Measurements from ENCODE around the gene TMEM125. TPM values are rescaled to one million over a fixed set of nuclear protein-coding genes. Genes with fewer than 3 reads are reported as not detected.
A peak's percentile ranks its signal among the peaks of the same experiment; 100 is the strongest.

Gene TMEM125
- total RNA-seq, 1 donor from 2014 or later: 0.73 TPM

GRCh38 chr1:43292216-43292615 lies 22.4 kb downstream of the TMEM125 start:
- H3F3A ChIP-seq (ENCODE audit: low read depth): peaks cover 20% of the 10 kb centered on the region
- H2AFZ ChIP-seq (replicated peaks): no peak overlapping the region
- Mint-ChIP-seq H3K27me3 (ENCODE audit: insufficient read depth, low read depth) (peaks cover 5% of the 10 kb centered on the region), H3K4me3 (no peak overlapping the region), H3K27ac (no peak overlapping the region), H3K9me3 (no peaks in the 10 kb centered on the region), H3K36me3 (no peaks in the 10 kb centered on the region), H3K4me1 (peaks cover 17% of the 10 kb centered on the region)
- H3K4me1 ChIP-seq: peaks cover 35% of the 10 kb centered on the region
- H3K27ac ChIP-seq: no peak overlapping the region
- no peak overlapping the region for H3K4me3 ChIP-seq
- no peaks in the 10 kb centered on the region for H3K36me3 ChIP-seq
- no peak for TF ChIP-seq EZH2phosphoT487 (IDR thresholded peaks at IDR 0.05)
- no peak for TF ChIP-seq EZH2 (IDR thresholded peaks at IDR 0.05)
- TF ChIP-seq CTCF (IDR thresholded peaks at IDR 0.05): no peak
- H3K27me3 ChIP-seq: no peaks in the 10 kb centered on the region
- no peak for DNase-seq (ENCODE audit: low spot score)
- H3K9me3 ChIP-seq (ENCODE audit: low read depth): no peaks in the 10 kb centered on the region
- H3K9ac ChIP-seq: no peak overlapping the region
- no peaks in the 10 kb centered on the region for H4K20me1 ChIP-seq (ENCODE audit: low read depth)
- no peaks in the 10 kb centered on the region for H3K79me2 ChIP-seq (ENCODE audit: low read depth)
- no peak overlapping the region for H3K4me2 ChIP-seq

- no peak overlapping the region for H3K4me3 ChIP-seq
- H3K27ac ChIP-seq: no peak overlapping the region
- H3K27me3 ChIP-seq: no peaks in the 10 kb centered on the region
- Mint-ChIP-seq H3K27me3 (ENCODE audit: insufficient read depth, low read depth) (peaks cover 5% of the 10 kb centered on the region), H3K9me3 (no peaks in the 10 kb centered on the region), H3K4me1 (peaks cover 17% of the 10 kb centered on the region), H3K27ac (no peak overlapping the region), H3K4me3 (no peak overlapping the region), H3K36me3 (no peaks in the 10 kb centered on the region)
- no peak overlapping the region for H3K4me2 ChIP-seq
- no peaks in the 10 kb centered on the region for H3K79me2 ChIP-seq (ENCODE audit: low read depth)
- H2AFZ ChIP-seq (replicated peaks): no peak overlapping the region
- peaks cover 20% of the 10 kb centered on the region for H3F3A ChIP-seq (ENCODE audit: low read depth)
- H3K9ac ChIP-seq: no peak overlapping the region
- H4K20me1 ChIP-seq (ENCODE audit: low read depth): no peaks in the 10 kb centered on the region
- no peaks in the 10 kb centered on the region for H3K9me3 ChIP-seq (ENCODE audit: low read depth)
- H3K36me3 ChIP-seq: no peaks in the 10 kb centered on the region
- H3K4me1 ChIP-seq: peaks cover 39% of the 10 kb centered on the region
- no peak for DNase-seq (ENCODE audit: low spot score)
- TF ChIP-seq EZH2phosphoT487 (IDR thresholded peaks at IDR 0.05) (no peak), EZH2 (IDR thresholded peaks at IDR 0.05) (no peak), CTCF (IDR thresholded peaks at IDR 0.05) (no peak)
Measured at GRCh38 chr1:43292679-43293078, 22.9 kb downstream of the TMEM125 start.

- Mint-ChIP-seq H3K27ac (peak overlapping the region; percentile 89), H3K27me3 (ENCODE audit: insufficient read depth, low read depth) (peaks cover 5% of the 10 kb centered on the region), H3K4me3 (no peak overlapping the region), H3K9me3 (no peaks in the 10 kb centered on the region), H3K36me3 (no peaks in the 10 kb centered on the region), H3K4me1 (peaks cover 17% of the 10 kb centered on the region)
- H3K79me2 ChIP-seq (ENCODE audit: low read depth): no peaks in the 10 kb centered on the region
- no peak overlapping the region for H3K4me3 ChIP-seq
- no peak for DNase-seq (ENCODE audit: low spot score)
- H2AFZ ChIP-seq (replicated peaks): no peak overlapping the region
- H3K4me1 ChIP-seq: peaks cover 39% of the 10 kb centered on the region
- TF ChIP-seq CTCF (IDR thresholded peaks at IDR 0.05): no peak
- no peak for TF ChIP-seq EZH2phosphoT487 (IDR thresholded peaks at IDR 0.05)
- no peak for TF ChIP-seq EZH2 (IDR thresholded peaks at IDR 0.05)
- no peak overlapping the region for H3K4me2 ChIP-seq
- no peaks in the 10 kb centered on the region for H3K9me3 ChIP-seq (ENCODE audit: low read depth)
- no peaks in the 10 kb centered on the region for H3K27me3 ChIP-seq
- H3F3A ChIP-seq (ENCODE audit: low read depth): peaks cover 20% of the 10 kb centered on the region
- H3K36me3 ChIP-seq: no peaks in the 10 kb centered on the region
- no peak overlapping the region for H3K9ac ChIP-seq
- no peaks in the 10 kb centered on the region for H4K20me1 ChIP-seq (ENCODE audit: low read depth)
- no peak overlapping the region for H3K27ac ChIP-seq
Measured at GRCh38 chr1:43293176-43293575, 23.4 kb downstream of the TMEM125 start.
